PC-3 (cell line): ENCODE measurements around the gene FAM107A.

ENCODE experiments used
- EZH2phosphoT487 ChIP-seq: fragments of 300-600 bp; sonication (generic); IDR thresholded peaks from 2 replicates; pipeline ENCODE4 v1.6.1; 2018; ENCODE audit warnings: mild to moderate bottlenecking, antibody characterized with exemption, low read length, borderline replicate concordance
- TF ChIP-seq, protein P1 (sequence below): fragments of 300-600 bp; sonication (generic); conservative IDR thresholded peaks from 2 replicates; pipeline ENCODE4 v1.5.1; 2017; ENCODE audit warnings: antibody characterized with exemption, low read depth, mild to moderate bottlenecking, low read length

DNA sequence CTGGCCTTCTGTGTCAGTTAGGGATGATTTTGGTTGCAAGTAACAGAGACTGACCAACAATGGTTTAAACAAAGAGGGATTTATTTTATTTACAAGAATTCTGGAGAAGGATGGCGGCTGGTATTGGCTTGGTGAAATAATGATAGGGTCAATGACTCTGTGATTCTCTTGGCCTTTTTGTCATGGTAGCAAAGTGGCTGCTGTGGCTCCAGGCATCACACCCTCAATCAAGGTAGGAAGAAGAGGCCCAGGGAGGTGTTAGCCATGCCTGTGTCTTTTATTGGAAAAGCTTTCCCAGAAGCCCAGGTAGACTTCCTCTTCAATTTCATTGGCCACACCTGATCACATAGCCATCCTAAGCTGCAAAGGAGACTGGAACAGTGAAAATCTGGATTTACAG, 13.1 kb downstream of the FAM107A start:
- TF ChIP-seq, protein P1, sequence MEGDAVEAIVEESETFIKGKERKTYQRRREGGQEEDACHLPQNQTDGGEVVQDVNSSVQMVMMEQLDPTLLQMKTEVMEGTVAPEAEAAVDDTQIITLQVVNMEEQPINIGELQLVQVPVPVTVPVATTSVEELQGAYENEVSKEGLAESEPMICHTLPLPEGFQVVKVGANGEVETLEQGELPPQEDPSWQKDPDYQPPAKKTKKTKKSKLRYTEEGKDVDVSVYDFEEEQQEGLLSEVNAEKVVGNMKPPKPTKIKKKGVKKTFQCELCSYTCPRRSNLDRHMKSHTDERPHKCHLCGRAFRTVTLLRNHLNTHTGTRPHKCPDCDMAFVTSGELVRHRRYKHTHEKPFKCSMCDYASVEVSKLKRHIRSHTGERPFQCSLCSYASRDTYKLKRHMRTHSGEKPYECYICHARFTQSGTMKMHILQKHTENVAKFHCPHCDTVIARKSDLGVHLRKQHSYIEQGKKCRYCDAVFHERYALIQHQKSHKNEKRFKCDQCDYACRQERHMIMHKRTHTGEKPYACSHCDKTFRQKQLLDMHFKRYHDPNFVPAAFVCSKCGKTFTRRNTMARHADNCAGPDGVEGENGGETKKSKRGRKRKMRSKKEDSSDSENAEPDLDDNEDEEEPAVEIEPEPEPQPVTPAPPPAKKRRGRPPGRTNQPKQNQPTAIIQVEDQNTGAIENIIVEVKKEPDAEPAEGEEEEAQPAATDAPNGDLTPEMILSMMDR, result no peak
- TF ChIP-seq EZH2phosphoT487, result no peak
